Stomach (tissue), 9 donors: ENCODE results near the gene SNF8. TPM values are rescaled to one million over a fixed set of nuclear protein-coding genes. Genes with fewer than 3 reads are reported as not detected.

Experiments
- DNase-seq, 2 donors: peaks; one replicate each; pipeline versions ENCODE4 v3.0.0 to v3.0.0-alpha.2; 2013 to 2019
- H3K27ac ChIP-seq, 5 donors: fragments of 200-600 bp in 4 of 5; sonication (generic) in 4 of 5; one replicate each; pipeline ENCODE4 v1.5.1; 2013 to 2019; ENCODE audit warnings: mild to moderate bottlenecking in 1 of 5, moderate library complexity in 1 of 5
- H3K27me3 ChIP-seq, 3 donors: fragments of 200-600 bp; sonication (generic); one replicate each; pipeline ENCODE4 v1.5.1; 2017 to 2019; ENCODE audit warnings: mixed run types in 1 of 3
- H3K36me3 ChIP-seq, 4 donors: fragments of 200-600 bp; sonication (generic); 1 replicate in 3 of 4; 2 replicates in 1 of 4; pipeline ENCODE4 v1.5.1; 2016 to 2019
- H3K4me1 ChIP-seq, 4 donors: fragments of 200-600 bp; sonication (generic); one replicate each; pipeline ENCODE4 v1.5.1; 2016 to 2019
- H3K4me3 ChIP-seq, 4 donors: fragments of 200-600 bp; sonication (generic) in 3 of 4; one replicate each; pipeline ENCODE4 v1.5.1; 2016 to 2019; ENCODE audit warnings: mild to moderate bottlenecking in 1 of 4
- H3K9me3 ChIP-seq, 4 donors: fragments of 200-600 bp; sonication (generic); one replicate each; pipeline ENCODE4 v1.5.1; 2016 to 2019
- CTCF ChIP-seq, 7 experiments: fragments of 450-650 bp in 4 of 7; fragments of 200-600 bp in 3 of 7; sonication (generic) in 3 of 7; IDR thresholded peaks; one replicate each; pipeline ENCODE4 v1.5.1; 2016 to 2019; ENCODE audit warnings: antibody characterized with exemption in 7 of 7, control low read depth in 2 of 7, mild to moderate bottlenecking in 1 of 7
- EP300 ChIP-seq: sonication (generic); formaldehyde crosslinking; IDR thresholded peaks from one replicate; pipeline ENCODE4 v1.6.1; 2017; ENCODE audit warnings: antibody characterized with exemption
- POLR2A ChIP-seq, 4 donors: fragments of 450-650 bp; IDR thresholded peaks; one replicate each; pipeline ENCODE4 v1.6.1; 2016; ENCODE audit warnings: antibody characterized with exemption in 4 of 4, control low read depth in 2 of 4, mild to moderate bottlenecking in 1 of 4, moderate library complexity in 1 of 4
- POLR2AphosphoS5 ChIP-seq, 3 donors: sonication (generic); formaldehyde crosslinking; IDR thresholded peaks; one replicate each; pipeline ENCODE4 v1.6.1; 2016; ENCODE audit warnings: antibody characterized with exemption in 3 of 3
- WGBS, 5 donors: extraction: QIAGEN DNeasy Blood & Tissue Kit in 3 of 5; methylation state at CpG; one replicate each; pipeline versions ENCODE4 v1.1.5 to v1.1.7; 2013 to 2018; 5-methylcytosine and 5-hydroxymethylcytosine counted together
- intact Hi-C: fragments of 100-400 bp; cut with DNase I; formaldehyde crosslinking; loops from one replicate; pipeline ENCODE4 v1.15.1; 2023; ENCODE audit warnings: low total_unique reads
- polyA plus RNA-seq, 3 donors: library from polyadenylated mRNA; stranded (reverse); fragments of 200-250 nt; gene quantifications; one replicate each; pipeline ENCODE4 v1.2.3, GENCODE V29; 2013
- total RNA-seq, 5 donors: library from RNA; depleted of rRNA; stranded (reverse); fragments of >200 nt; gene quantifications; one replicate each; pipeline versions ENCODE4 v1.1.0 to v1.2.3, GENCODE V29; 2014 to 2016
- donor health status: healthy with polysubstance abuse.
- donor health status: Bipolar disorder and iron deficiency.
- donor health status: healthy.

Gene SNF8
- total and polyA plus RNA-seq, 8 donors: 18.7 to 160 (median 50.9) TPM

GRCh38 chr17:48925991-48926342, 18.7 kb downstream of the SNF8 start:
- TF ChIP-seq CTCF (IDR thresholded peaks at IDR 0.05) (no peak), EP300 (no peak), POLR2A (IDR thresholded peaks at IDR 0.05) (no peak), POLR2AphosphoS5 (IDR thresholded peaks at IDR 0.05) (no peak)
- Histone ChIP-seq H3K9me3 (no peaks in the 10 kb centered on the region), H3K4me1 (peaks cover 0 to 8% (median 0%) of the 10 kb centered on the region in 4 donors), H3K27ac (no peak overlapping the region), H3K27me3 (no peaks in the 10 kb centered on the region), H3K36me3 (peaks cover 71 to 100% (median 100%) of the 10 kb centered on the region in 4 donors), H3K4me3 (no peak overlapping the region)
- intact Hi-C loops: no loop called here
- 26 to 53% (median 33%) methylated on average over 3 of the region's 3 CpGs for WGBS, 5 donors
- DNase-seq: no peak

- peaks cover 0 to 8% (median 0%) of the 10 kb centered on the region in 4 donors for H3K4me1 ChIP-seq
- H3K27me3 ChIP-seq: no peaks in the 10 kb centered on the region
- no peaks in the 10 kb centered on the region for H3K9me3 ChIP-seq
- TF ChIP-seq POLR2A (IDR thresholded peaks at IDR 0.05) (no peak), CTCF (IDR thresholded peaks at IDR 0.05) (no peak), EP300 (no peak), POLR2AphosphoS5 (IDR thresholded peaks at IDR 0.05) (no peak)
- no peak overlapping the region for H3K27ac ChIP-seq
- no peak for DNase-seq
- intact Hi-C loops: no loop called here
- 62 to 91% (median 78%) methylated on average over 4 of the region's 4 CpGs for WGBS, 5 donors
- no peak overlapping the region for H3K4me3 ChIP-seq
- H3K36me3 ChIP-seq: peaks cover 76 to 100% (median 100%) of the 10 kb centered on the region in 4 donors
These were observed 19.2 kb downstream of the SNF8 start for GRCh38 chr17:48925251-48925990.

GRCh38 chr17:48915459-48916282, 29.0 kb downstream of the SNF8 start:
- Histone ChIP-seq H3K27ac (peak overlapping the region in 4 of 5 donors; percentile 26 to 74 (median 50)), H3K9me3 (no peaks in the 10 kb centered on the region), H3K4me3 (no peak overlapping the region), H3K27me3 (no peaks in the 10 kb centered on the region), H3K36me3 (peaks cover 52 to 99% (median 97%) of the 10 kb centered on the region in 4 donors), H3K4me1 (peaks cover 7 to 48% (median 30%) of the 10 kb centered on the region in 4 donors)
- TF ChIP-seq POLR2A (IDR thresholded peaks at IDR 0.05) (no peak), EP300 (no peak), POLR2AphosphoS5 (IDR thresholded peaks at IDR 0.05) (no peak), CTCF (IDR thresholded peaks at IDR 0.05) (no peak)
- intact Hi-C loops: no loop called here
- WGBS, 5 donors: 58 to 71% (median 66%) methylated on average over 5 of the region's 5 CpGs
- DNase-seq: peak; percentile 29 to 31

GRCh38 chr17:48912476-48912875, 32.2 kb downstream of the SNF8 start:
- no peak for TF ChIP-seq POLR2AphosphoS5 (IDR thresholded peaks at IDR 0.05)
- TF ChIP-seq POLR2A (IDR thresholded peaks at IDR 0.05): no peak
- TF ChIP-seq CTCF (IDR thresholded peaks at IDR 0.05): no peak
- no peak for TF ChIP-seq EP300
- 88 to 96% (median 92%) methylated on average over 2 of the region's 2 CpGs for WGBS, 5 donors
- no peak for DNase-seq
- intact Hi-C loops: no loop called here
- no peak overlapping the region for H3K27ac ChIP-seq
- H3K36me3 ChIP-seq: peaks cover 25 to 70% (median 68%) of the 10 kb centered on the region in 4 donors
- H3K27me3 ChIP-seq: no peaks in the 10 kb centered on the region
- H3K4me1 ChIP-seq: peaks cover 22 to 71% (median 52%) of the 10 kb centered on the region in 4 donors
- H3K9me3 ChIP-seq: no peaks in the 10 kb centered on the region
- no peak overlapping the region for H3K4me3 ChIP-seq
